ENCODE results near the gene PSMB7.
A peak's percentile ranks its signal among the peaks of the same experiment; 100 is the strongest.

PSMB7 gene

DNA sequence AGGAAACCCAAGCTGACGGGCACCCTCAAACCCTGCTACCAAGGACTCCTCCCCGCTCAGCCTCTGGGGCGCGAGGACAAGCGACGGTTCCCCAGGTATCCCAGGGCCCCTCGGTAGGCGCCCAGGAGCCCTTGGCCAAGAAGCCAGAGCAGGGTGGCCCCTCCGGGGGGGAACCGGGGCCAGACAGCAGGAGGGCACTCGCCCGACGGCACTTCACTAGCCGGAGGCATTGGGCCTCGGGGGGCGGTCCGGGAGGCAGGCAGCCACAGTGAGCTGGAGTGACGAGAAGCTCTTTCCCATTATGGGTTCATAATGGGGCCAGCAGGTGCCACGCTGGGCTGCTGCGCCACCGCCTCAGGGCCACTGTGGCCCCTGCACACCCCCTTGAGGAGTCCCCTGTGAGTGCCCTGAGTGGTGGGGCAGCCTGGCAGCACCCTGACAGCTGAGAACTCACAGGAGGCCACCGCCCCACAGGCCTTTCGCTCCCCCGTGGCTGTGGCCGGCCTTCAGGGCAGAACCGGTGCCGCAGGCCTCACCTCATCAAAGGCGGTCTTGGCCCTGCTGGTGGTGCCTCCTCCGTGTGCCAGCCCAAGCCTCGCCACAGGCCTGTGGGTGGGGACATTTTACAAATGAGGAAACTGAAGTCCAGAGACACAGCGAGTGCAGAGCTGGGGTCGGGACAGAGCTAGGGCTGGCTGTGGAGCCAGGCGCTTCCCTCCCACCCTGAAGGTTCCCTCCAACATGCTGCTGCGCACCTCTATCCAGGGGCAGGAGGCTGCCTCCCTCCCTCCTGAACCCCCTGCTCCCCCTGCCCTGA, 68.7 kb downstream of the PSMB7 start:
- Histone ChIP-seq H3K27me3 (ENCODE audit: insufficient read depth, insufficient read length) (no peaks in the 10 kb centered on the region), H3K9me3 (ENCODE audit: insufficient read depth, low read length) (no peaks in the 10 kb centered on the region), H3K4me1 (ENCODE audit: insufficient read depth, insufficient read length) (peaks cover 24% of the 10 kb centered on the region), H3K4me3 (ENCODE audit: insufficient read length, low read depth) (no peak overlapping the region), H3K9ac (ENCODE audit: insufficient read length, low read depth) (no peak overlapping the region), H3K36me3 (ENCODE audit: insufficient read depth, insufficient read length, low read length) (peaks cover 90% of the 10 kb centered on the region)
- DNase-seq (ENCODE audit: low read depth, low spot score): no peak
- TF ChIP-seq YY1 (IDR thresholded peaks at IDR 0.05; ENCODE audit: insufficient read depth, insufficient read length) (no peak), SUZ12 (IDR thresholded peaks at IDR 0.05; ENCODE audit: extremely low read depth, insufficient read depth, insufficient read length) (no peak), ZNF274 (IDR thresholded peaks at IDR 0.05; ENCODE audit: low read depth, low read length) (no peak)

DNA sequence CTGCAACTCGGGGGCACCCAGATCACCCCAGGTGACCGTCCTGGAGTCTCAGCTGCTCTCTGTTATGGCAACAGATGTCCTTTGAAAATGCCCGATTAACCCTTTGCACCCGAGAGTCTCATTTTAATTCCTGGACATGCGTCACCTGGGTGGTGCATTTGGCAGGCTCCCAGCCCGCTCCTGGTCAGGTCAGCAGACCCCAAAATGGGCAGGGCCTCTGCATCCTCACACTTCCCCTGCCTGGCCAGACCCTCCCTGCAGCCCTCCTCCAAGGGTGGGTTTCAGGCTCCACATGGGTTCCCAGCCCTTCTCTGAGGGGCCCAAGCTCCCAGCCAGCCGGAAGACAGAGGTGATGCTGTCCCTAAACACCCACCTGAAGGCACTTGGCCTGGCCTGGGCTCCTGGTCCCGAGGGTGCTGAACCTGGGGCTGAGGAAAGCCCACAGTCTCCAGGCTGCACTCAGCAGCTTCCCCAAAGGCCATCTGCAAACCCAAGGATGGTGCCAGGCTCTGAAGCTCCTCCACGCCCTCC, 69.4 kb downstream of the PSMB7 start:
- Histone ChIP-seq H3K27me3 (ENCODE audit: insufficient read depth, insufficient read length) (no peaks in the 10 kb centered on the region), H3K36me3 (ENCODE audit: insufficient read depth, insufficient read length, low read length) (peaks cover 87% of the 10 kb centered on the region), H3K9ac (ENCODE audit: insufficient read length, low read depth) (no peak overlapping the region), H3K4me3 (ENCODE audit: insufficient read length, low read depth) (no peak overlapping the region), H3K9me3 (ENCODE audit: insufficient read depth, low read length) (no peaks in the 10 kb centered on the region), H3K4me1 (ENCODE audit: insufficient read depth, insufficient read length) (peaks cover 24% of the 10 kb centered on the region)
- no peak for DNase-seq (ENCODE audit: low read depth, low spot score)
- TF ChIP-seq ZNF274 (IDR thresholded peaks at IDR 0.05; ENCODE audit: low read depth, low read length) (no peak), SUZ12 (IDR thresholded peaks at IDR 0.05; ENCODE audit: extremely low read depth, insufficient read depth, insufficient read length) (no peak), YY1 (IDR thresholded peaks at IDR 0.05; ENCODE audit: insufficient read depth, insufficient read length) (no peak)

DNA sequence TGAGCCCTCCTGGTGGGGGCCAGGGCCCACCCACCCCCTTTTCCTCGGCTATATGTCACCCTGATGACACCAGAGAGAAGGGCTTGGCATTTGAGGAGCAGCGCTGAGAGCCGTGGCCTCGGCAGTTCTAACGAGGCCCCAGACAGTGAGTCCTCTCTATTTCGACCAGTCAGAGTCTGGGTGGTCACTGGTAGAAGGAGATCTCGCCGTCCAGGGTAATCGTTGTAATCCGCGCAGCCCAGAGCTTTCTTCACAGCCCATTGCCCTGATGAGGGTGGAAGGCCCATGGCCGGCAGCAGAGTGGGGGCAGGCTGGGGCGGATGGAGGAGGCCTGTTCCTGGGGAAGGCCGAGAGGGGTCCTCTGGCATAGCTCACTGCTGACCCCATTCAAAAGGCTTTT, 70.2 kb downstream of the PSMB7 start:
- Histone ChIP-seq H3K9me3 (ENCODE audit: insufficient read depth, low read length) (no peaks in the 10 kb centered on the region), H3K36me3 (ENCODE audit: insufficient read depth, insufficient read length, low read length) (peaks cover 87% of the 10 kb centered on the region), H3K4me3 (ENCODE audit: insufficient read length, low read depth) (no peak overlapping the region), H3K4me1 (ENCODE audit: insufficient read depth, insufficient read length) (peaks cover 24% of the 10 kb centered on the region), H3K9ac (ENCODE audit: insufficient read length, low read depth) (no peak overlapping the region), H3K27me3 (ENCODE audit: insufficient read depth, insufficient read length) (no peaks in the 10 kb centered on the region)
- DNase-seq (ENCODE audit: low read depth, low spot score): no peak
- no peak for TF ChIP-seq ZNF274 (IDR thresholded peaks at IDR 0.05; ENCODE audit: low read depth, low read length)
- TF ChIP-seq YY1 (IDR thresholded peaks at IDR 0.05; ENCODE audit: insufficient read depth, insufficient read length): no peak
- no peak for TF ChIP-seq SUZ12 (IDR thresholded peaks at IDR 0.05; ENCODE audit: extremely low read depth, insufficient read depth, insufficient read length)

DNA sequence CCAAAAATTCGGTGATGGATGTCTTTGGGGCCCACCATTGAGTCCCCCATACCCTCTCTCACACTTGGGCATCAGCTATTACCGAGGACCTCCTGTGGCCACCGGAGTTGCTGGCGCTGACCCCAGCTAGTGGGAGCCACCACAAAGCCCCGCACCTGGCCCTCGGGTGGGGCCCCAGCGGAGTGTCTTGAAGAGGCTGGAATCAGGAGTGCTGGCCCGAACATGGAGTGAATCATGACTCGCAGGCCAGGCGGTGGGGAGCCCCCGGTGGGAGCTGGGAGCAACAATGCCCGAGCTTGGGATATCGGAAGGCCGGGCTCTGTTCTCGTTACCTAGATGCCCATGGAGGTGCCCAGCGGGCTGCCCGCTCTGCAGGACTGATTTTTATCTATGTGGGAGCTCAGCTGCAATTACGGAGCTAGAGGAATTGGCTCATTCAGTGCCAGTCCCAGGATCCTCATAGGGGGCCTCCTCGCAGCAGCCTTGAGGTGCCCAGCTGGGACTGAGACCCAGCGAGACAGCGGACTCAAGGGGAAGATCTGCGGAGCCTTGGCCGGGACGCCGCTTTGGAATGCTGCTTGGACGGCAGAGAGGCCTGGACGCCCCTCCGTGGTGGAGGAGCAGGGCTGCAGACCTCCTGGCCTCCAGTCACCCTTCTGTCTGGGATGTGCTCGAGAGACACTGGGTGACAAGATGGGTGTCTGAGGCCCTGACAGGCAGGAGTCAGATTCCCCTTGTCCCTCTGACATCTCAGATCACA, 70.8 kb downstream of the PSMB7 start:
- Histone ChIP-seq H3K9ac (ENCODE audit: insufficient read length, low read depth) (no peak overlapping the region), H3K27me3 (ENCODE audit: insufficient read depth, insufficient read length) (no peaks in the 10 kb centered on the region), H3K4me1 (ENCODE audit: insufficient read depth, insufficient read length) (peaks cover 26% of the 10 kb centered on the region), H3K4me3 (ENCODE audit: insufficient read length, low read depth) (no peak overlapping the region), H3K9me3 (ENCODE audit: insufficient read depth, low read length) (no peaks in the 10 kb centered on the region), H3K36me3 (ENCODE audit: insufficient read depth, insufficient read length, low read length) (peaks cover 87% of the 10 kb centered on the region)
- no peak for TF ChIP-seq SUZ12 (IDR thresholded peaks at IDR 0.05; ENCODE audit: extremely low read depth, insufficient read depth, insufficient read length)
- TF ChIP-seq ZNF274 (IDR thresholded peaks at IDR 0.05; ENCODE audit: low read depth, low read length): no peak
- TF ChIP-seq YY1 (IDR thresholded peaks at IDR 0.05; ENCODE audit: insufficient read depth, insufficient read length): no peak
- no peak for DNase-seq (ENCODE audit: low read depth, low spot score)

DNA sequence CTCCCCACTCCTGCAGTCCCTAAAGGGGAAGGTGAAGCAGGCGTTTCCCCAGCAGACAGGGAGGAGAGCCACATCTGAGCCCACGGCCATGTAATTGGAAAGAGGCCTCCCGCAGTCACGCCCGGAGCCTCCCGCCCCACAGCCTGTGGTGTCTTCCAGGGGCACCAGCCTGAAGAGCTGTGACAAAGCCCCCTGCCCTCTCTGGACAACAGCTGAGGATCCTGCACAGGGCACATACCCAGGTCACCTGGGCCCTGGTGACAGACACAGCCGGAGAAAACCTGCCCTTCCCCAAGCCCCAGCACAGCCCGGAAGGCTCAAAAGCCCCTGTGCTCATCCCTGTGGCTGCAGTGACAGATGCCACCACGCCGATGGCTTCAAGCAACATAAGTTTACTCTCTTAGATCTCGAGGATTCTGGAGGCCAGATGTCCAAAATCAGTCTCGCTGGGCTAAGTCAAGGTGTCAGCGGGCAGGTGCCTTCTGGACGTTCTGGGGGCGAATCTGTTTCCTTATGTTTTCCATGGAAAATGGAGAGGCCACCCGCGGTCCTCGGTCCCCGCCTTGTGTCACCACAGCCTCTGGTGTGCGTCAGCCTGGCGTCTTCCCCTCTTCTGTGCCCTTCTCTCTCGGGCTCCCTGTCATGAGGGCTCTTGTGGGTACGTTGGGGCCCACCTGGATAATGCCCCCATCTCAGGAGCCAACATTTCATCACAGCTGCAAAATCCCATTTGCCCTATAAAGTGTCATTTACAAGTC, 71.5 kb downstream of the PSMB7 start:
- no peak for DNase-seq (ENCODE audit: low read depth, low spot score)
- Histone ChIP-seq H3K4me3 (ENCODE audit: insufficient read length, low read depth) (no peak overlapping the region), H3K36me3 (ENCODE audit: insufficient read depth, insufficient read length, low read length) (peaks cover 83% of the 10 kb centered on the region), H3K27me3 (ENCODE audit: insufficient read depth, insufficient read length) (no peaks in the 10 kb centered on the region), H3K9ac (ENCODE audit: insufficient read length, low read depth) (no peak overlapping the region), H3K4me1 (ENCODE audit: insufficient read depth, insufficient read length) (peaks cover 29% of the 10 kb centered on the region), H3K9me3 (ENCODE audit: insufficient read depth, low read length) (no peaks in the 10 kb centered on the region)
- TF ChIP-seq ZNF274 (IDR thresholded peaks at IDR 0.05; ENCODE audit: low read depth, low read length) (no peak), SUZ12 (IDR thresholded peaks at IDR 0.05; ENCODE audit: extremely low read depth, insufficient read depth, insufficient read length) (no peak), YY1 (IDR thresholded peaks at IDR 0.05; ENCODE audit: insufficient read depth, insufficient read length) (no peak)

DNA sequence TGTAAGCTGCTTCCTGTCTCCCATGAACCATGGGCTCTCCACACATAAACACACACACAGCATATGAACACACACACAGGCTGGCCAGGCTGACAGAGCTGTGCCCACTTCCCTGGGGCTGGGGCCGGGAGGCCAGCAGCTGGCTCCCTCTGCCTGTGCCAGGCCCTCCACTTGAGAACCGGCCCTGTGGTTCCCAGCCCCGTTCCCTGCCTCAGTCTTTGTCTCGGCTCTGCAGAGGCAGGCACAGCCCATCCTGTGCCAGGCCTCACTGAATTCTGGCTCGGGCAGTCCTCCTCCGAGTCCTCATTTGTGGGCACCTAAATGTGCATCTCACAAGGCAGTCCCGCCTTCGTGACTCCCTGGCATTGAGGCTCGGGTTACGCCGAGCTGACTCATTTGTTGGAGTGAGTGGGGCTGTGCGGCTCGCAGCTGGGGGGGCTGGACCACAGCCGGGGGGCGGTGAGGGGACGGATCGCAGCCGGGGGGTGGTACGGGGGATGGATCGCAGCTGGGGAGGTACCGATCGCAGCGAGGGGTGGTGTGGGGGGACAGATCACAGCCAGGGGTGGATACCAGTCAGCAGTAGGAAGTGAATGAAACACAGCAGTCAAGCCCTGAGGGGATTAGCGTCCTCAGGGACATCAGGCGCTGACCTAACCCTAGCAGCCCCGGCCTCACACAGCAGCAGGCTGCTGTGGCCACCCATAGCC, 72.3 kb downstream of the PSMB7 start:
- H3K4me3 ChIP-seq (ENCODE audit: insufficient read length, low read depth): no peak overlapping the region
- H3K9ac ChIP-seq (ENCODE audit: insufficient read length, low read depth): peak overlapping the region; percentile 72
- H3K4me1 ChIP-seq (ENCODE audit: insufficient read depth, insufficient read length): peaks cover 29% of the 10 kb centered on the region
- TF ChIP-seq SUZ12 (IDR thresholded peaks at IDR 0.05; ENCODE audit: extremely low read depth, insufficient read depth, insufficient read length) (no peak), YY1 (IDR thresholded peaks at IDR 0.05; ENCODE audit: insufficient read depth, insufficient read length) (no peak), ZNF274 (IDR thresholded peaks at IDR 0.05; ENCODE audit: low read depth, low read length) (no peak)
- DNase-seq (ENCODE audit: low read depth, low spot score): no peak
- peaks cover 83% of the 10 kb centered on the region for H3K36me3 ChIP-seq (ENCODE audit: insufficient read depth, insufficient read length, low read length)
- no peaks in the 10 kb centered on the region for H3K27me3 ChIP-seq (ENCODE audit: insufficient read depth, insufficient read length)
- H3K9me3 ChIP-seq (ENCODE audit: insufficient read depth, low read length): 0 out of 2 replicates have a peak, but pooled peaks cover 1% of the 10 kb centered on the region
